Midbrain (tissue), 1 donor: ENCODE measurements around the gene VPS51.
A peak's percentile ranks its signal among the peaks of the same experiment; 100 is the strongest.

ENCODE experiments used
- DNase-seq: peaks from one replicate; lab custom pipeline; 2025; lab: John Stamatoyannopoulos, UW

VPS51 gene

DNA sequence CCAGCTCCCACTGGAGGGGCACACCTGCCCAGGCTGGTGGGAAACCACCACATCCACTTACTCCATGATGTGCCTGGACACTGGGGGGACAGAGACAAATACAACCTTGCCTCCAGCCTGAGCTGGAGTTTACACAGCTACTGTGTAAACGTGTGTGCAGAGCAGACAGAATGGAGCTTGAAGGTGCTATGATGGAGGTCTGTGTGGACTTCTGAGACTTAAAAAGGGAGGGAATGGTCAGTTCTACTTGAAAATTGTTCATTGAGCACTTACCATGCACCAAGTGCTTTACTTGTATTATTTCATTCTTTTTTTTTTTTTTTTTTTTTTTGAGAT lies 23.4 kb upstream of the VPS51 start:
- no peak for DNase-seq

DNA sequence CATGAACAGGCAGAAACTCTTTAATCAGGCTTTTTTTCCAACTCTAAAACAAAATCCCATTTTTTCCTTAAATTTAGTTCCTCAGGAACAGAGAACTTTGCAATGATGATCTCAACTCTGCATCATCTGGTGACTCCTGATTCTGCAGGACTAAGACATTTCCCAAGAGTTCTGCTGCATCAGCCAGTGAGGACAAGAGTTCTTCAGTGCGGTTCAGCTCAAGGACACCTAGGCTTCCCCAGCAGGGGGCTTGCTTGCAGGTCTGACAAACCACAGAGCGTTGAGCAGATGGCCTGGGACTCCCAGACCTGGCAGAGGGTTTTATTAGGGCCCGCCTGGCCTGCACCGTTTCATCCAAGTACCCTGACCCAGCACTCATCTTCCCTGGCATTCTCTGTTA lies 18.6 kb upstream of the VPS51 start:
- no peak for DNase-seq

DNA sequence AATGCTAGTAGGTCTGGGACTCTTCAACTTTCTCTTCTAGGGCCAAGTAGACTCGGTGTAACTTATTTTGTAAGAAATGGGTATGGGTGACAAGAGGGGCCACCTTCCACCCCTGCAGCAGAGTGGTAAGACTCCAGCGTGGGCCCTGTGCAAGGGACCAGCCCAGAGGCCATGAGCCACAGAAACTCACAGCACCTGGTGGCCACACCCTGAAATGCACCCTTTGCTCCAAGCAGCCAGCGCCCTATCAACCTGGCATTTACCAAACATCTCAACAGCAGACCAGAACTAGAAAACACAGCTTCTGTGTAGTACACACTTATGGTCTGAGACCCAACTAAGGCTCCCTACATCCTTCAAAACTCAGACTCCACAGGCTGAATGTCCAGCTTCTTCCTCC lies 17.9 kb upstream of the VPS51 start:
- DNase-seq = no peak

GRCh38 chr11:65078786-65079342 lies 17.1 kb upstream of the VPS51 start:
- no peak for DNase-seq

DNA sequence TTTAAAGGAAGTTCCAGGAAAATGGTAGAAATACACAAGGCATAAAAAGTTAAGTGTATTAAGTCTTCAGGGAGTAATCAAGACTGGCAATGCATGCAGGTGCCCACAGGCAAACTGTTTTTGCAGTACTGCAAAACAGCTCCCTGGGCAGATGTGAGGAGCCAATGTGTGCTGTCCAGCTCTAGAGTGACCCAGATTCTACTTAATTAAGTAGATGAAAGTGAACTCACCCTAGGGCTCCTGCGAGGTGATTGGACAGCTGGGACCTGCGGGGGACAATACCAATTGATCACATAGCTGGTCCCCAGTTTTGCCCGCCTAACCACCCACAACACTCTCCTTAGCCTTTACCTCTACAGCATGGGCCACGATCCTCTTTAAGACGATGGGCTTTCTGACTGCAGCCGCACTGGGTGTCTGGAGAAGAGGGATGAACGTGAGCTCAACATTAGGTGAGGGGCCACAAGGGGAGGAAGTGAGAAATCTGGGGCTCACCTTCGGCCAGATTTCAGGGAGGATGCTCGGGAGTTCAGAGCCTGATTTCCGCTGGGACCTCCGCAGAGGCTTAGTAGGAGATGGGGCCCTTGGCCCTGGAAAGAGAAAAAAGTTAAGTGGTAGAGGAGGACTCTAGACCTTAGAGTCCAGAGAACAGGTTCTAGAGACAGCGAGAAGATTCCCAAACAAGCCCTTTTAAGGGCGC lies 12.7 kb upstream of the VPS51 start:
- no peak for DNase-seq

DNA sequence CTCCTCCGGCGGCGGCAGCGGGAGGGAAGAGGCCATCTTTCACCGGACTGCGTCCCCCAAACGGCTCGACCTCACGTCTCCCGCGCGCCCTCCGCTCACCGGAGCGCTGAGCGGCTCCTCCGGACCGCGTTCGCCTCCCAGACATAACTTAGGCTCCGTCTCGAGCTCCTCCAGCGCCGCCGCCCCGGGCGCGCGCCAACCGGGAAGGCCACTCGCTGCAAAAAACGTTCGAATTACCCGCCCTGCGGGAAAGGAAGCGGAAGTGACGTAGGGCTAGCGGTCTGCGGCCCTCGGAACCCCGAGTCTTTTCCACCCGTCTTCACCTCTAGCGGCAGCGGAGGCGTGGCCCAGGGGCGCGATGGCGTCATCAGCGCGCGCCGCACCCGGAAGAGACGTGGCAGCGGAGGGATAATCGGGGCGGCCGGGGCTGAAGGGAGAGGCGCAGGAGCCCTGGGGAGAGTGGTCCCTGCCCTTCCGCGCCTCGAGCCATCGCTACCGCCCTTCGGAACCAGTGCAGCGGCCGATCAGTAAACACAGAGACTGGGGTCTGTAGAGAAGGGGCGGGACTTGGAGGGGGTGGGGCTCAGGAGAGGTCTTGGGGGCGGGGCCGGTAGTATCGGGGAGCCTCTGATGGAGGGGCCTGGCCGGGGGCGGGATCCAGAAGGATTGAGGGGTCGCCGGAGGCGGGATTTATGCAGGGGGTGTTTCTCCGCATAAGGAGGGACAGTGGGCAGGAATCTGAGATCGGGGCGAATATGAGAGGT lies 12.0 kb upstream of the VPS51 start, which contains the start of the genes CDCA5 and ZFPL1:
CDCA5 (minus strand) TSS at position 207 of the 764 bp plus-strand sequence; CDS start at position 145, 62 bp downstream.
ZFPL1 (plus strand) TSS at position 389 of the 764 bp plus-strand sequence. CDS start 477 bp downstream, outside the sequence.
- DNase-seq = peak; percentile 97

DNA sequence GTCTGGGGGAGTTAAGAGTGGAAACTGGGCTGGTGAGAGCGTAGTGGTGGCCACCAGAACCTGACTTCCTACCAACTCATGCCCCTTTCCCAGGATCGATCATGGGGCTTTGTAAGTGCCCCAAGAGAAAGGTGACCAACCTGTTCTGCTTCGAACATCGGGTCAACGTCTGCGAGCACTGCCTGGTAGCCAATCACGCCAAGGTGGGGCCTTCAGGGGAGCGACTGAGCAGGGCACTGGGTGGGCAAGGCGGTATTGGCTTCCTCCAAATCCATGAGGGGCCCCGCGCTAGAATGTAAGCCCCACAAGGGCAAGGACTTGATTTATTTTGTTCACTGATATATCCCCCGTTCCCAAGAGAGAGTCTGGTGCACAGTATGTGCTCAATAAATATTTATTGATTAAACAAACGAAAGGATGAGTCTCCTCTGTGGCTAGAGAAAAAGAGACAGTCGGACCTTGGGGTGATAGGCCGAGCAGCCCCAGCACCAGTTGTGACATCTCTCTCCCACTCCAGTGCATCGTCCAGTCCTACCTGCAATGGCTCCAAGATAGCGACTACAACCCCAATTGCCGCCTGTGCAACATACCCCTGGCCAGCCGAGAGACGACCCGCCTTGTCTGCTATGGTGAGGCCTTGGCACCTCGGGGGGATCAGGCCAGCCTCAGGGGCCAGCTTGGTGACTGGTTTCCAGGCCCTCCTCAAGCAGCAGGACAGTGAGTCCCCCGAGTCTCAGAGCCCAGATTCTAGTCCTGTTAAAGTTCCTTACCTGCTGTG lies 11.2 kb upstream of the VPS51 start:
- no peak for DNase-seq

GRCh38 chr11:65085446-65085845 lies 10.6 kb upstream of the VPS51 start:
- DNase-seq = no peak

GRCh38 chr11:65086809-65087208 lies 9.2 kb upstream of the VPS51 start:
- no peak for DNase-seq

DNA sequence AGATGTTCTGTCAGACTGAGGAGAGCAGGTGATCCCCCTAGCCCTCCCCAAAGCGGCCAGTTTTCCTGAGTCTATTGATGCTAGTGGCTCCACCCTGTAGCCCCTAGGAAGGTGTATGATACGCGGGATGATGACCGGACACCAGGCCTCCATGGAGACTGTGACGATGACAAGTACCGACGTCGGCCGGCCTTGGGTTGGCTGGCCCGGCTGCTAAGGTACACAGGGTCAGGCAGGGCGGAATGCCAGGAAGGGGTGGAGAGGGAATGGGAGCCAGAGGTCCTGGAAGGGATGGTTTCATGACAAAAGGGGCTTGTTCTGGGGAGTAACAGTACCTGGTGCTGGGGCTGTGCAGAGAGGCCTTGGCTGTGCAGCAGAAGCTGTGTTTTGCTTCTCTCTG lies 8.8 kb upstream of the VPS51 start:
- no peak for DNase-seq

DNA sequence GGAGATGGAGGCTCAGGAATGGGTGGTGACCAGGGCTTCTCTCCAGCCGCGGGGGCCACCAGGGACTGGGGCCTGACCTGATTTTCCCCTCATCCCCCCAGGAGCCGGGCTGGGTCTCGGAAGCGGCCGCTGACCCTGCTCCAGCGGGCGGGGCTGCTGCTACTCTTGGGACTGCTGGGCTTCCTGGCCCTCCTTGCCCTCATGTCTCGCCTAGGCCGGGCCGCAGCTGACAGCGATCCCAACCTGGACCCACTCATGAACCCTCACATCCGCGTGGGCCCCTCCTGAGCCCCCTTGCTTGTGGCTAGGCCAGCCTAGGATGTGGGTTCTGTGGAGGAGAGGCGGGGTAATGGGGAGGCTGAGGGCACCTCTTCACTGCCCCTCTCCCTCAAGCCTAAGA lies 8.2 kb upstream of the VPS51 start:
- DNase-seq = no peak

GRCh38 chr11:65089621-65090020 lies 6.4 kb upstream of the VPS51 start:
- DNase-seq = no peak

DNA sequence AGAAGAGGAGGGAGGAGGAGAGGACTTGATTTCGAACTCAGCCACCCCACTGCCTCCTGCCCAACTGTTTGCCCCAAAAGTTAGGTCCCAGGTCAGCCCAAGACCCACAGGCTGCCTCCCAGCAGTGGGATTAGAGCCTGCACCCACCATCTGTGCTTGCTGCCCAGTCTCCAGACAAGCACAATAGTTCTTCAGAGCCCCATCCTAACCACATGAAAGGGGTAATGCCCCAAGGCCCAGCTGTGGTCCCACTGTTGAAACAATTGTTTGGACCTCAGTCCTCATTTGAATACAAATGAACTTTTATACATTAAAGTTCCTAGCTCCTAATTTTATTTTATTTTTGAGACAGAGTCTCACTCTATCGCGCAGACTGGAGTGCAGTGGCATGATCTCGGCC lies 5.4 kb upstream of the VPS51 start:
- peak; percentile 38 for DNase-seq

- no peak for DNase-seq
These were observed 587 bp upstream of the VPS51 start for GRCh38 chr11:65095427-65095826.

DNA sequence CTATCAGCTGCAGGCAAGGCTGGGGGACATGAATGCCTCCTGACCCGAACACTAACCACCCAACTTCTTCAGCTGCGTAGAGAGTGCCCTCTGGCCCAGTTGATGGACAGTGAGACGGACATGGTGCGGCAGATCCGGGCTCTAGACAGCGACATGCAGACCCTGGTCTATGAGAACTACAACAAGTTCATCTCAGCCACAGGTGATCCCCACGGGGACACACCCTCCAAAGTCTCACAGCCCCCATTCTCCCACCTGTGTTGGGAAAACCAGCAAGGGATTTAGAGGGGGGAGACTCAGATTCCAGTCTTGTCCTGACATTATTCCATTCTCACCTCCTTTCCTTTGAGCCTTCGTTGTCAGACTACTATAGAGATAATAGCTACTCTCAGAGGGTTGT lies 912 bp downstream of the VPS51 start:
- DNase-seq = no peak

DNA sequence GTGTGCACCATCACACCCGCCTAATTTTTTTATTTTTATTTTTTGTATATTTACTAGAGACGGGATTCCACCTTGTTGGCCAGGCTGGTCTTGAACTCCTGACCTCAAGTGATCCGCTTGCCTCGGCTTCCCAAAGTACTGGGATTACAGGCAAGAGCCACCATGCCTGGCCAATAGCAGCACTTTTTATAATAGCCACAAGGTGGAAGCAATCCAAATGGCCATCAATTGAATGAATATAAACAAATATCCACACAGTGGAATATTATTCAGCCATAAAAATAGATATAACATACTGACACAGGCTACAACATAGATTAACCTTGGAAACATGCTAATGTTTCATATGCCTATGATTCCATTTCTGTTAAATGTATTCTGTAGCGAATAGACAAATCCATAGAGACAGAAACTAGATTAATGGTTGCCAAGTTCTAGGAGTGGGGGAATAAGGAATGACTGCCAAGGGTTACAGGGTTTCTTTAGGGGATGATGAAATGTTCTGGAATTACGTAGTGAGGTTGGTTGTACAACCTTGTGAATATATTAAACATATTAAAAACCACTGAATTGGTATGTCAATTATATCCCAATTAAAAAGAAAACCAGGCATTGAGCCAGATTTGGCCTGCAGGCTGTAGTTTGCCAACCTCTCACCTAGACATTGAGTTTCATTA lies 4.8 kb downstream of the VPS51 start:
- no peak for DNase-seq

DNA sequence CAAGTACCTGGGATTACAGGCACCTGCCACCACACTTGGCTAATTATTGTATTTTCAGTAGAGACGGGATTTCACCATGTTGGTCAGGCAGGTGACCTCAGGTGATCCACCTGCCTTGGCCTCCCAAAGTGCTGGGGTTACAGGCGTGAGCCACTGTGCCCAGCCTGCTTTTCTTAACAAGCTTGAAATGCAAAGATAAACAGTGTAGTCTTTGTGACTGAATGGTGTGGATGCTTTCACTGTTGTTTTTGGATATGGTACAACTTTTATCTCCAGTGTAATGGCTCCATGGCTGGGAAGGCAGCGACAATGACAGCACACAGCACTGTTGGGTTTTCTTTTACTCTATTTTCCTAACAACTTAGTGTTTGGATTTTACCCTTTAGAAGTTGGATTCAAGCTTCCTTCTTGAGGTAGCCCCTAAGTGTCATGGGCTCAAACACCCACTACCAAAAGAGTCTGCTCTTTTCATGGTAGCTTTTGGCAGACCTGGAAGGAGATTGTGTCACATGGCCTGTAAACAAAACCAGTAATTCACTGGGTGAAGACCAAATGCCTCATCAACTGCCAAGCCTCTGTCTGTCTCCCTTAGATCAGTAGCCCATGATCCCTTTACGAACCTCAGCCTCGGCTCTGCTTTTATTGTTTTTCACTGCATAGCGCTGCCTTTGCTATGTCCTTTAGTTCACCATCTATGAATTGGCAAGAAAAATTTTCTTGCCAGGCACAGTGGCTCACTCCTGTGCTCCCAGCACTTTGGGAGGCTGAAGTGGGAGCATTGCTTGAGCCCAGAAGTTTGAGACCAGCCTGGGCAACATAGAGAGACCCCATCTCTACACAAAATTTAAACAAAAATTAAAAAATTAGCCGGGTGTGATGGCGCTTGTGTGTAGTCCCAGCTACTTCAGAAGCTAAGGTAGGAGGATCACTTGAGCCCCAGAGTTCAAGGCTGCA lies 6.4 kb downstream of the VPS51 start:
- DNase-seq = peak; percentile 82

- DNase-seq = no peak
These were observed 7.5 kb downstream of the VPS51 start for GRCh38 chr11:65103476-65103875.

- peak; percentile 20 for DNase-seq
These were observed 8.6 kb downstream of the VPS51 start for GRCh38 chr11:65104628-65105027.

DNA sequence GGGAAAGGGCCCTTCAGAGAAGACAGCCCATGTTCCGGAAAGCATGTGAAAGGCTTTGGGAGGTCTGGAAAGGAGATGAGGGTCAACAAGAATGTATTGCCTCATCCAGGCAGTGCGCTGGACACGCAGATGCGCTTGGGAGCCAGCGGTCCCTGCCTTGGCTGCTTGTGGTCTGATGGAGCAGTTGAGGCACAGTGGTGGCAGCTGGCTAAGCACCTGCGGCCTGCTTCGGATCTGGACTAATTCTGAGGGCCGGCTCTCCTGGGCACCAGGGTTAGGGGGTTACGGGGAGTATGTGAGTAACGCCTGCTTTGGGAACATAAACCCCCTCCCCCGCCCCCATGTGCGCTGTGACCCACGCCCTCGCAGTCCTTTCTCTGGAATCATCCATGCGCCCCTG lies 11.1 kb downstream of the VPS51 start:
- no peak for DNase-seq
